HuH-7.5 (cell line): Measurements from ENCODE around the gene STAT6.

Source experiments
- DNase-seq: peaks from one replicate; pipeline ENCODE4 v3.0.0; 2011; ENCODE audit warnings: low spot score

STAT6 gene

GRCh38 chr12:57048423-57049118 lies 62.6 kb downstream of the STAT6 start:
- no peak for DNase-seq

- no peak for DNase-seq
These were observed 63.2 kb downstream of the STAT6 start for GRCh38 chr12:57047981-57048380.

GRCh38 chr12:57046947-57047890 lies 63.9 kb downstream of the STAT6 start:
- no peak for DNase-seq

GRCh38 chr12:57046086-57046791 lies 64.9 kb downstream of the STAT6 start:
- no peak for DNase-seq
